IPS DF 6.9 (cell line): Measurements from ENCODE around the gene GBP7.
"Not testable (repeated sequence)": the region's sequence is repeated elsewhere in the genome, so short reads cannot be mapped to it uniquely, and the experiment has no call there.

ENCODE experiments used
- DNase-seq: peaks from one replicate; pipeline ENCODE4 v3.0.0-alpha.2; 2013; ENCODE audit warnings: low read depth, low spot score
- H3K27ac ChIP-seq: one replicate; pipeline ENCODE4 v1.5.1; 2013; ENCODE audit warnings: low read length, control low read depth
- H3K27me3 ChIP-seq: 2 replicates; pipeline ENCODE4 v1.6.1; 2013; ENCODE audit warnings: mild to moderate bottlenecking, low read length; ENCODE audit not compliant: control insufficient read depth, insufficient read depth
- H3K36me3 ChIP-seq: 2 replicates; pipeline ENCODE4 v1.6.1; 2013; ENCODE audit warnings: low read length; ENCODE audit not compliant: control insufficient read depth, insufficient read depth
- H3K4me1 ChIP-seq: 2 replicates; pipeline ENCODE4 v1.6.1; 2013; ENCODE audit warnings: low read length; ENCODE audit not compliant: control insufficient read depth, insufficient read depth
- H3K4me3 ChIP-seq: 2 replicates; pipeline ENCODE4 v1.5.1; 2013; ENCODE audit warnings: mild to moderate bottlenecking, low read length
- H3K9me3 ChIP-seq: 2 replicates; pipeline ENCODE4 v1.6.1; 2013; ENCODE audit warnings: low read length, inconsistent platforms; ENCODE audit not compliant: control insufficient read depth, insufficient read depth
- WGBS: extraction: QIAGEN DNeasy Blood & Tissue Kit; methylation state at CpG from one replicate; pipeline ENCODE4 v1.1.7; 2013; ENCODE audit warnings: mixed read lengths, missing lambda C conversion rate; ENCODE audit not compliant: insufficient read length, insufficient coverage; 5-methylcytosine and 5-hydroxymethylcytosine counted together

GBP7 gene

GRCh38 chr1:89175601-89176256, at the start of gene GBP7:
Gene GBP7, minus strand, starts transcription at chr1:89176003. Its CDS starts 4,068 bp downstream, at chr1:89171935.
- no peak for DNase-seq
- Histone ChIP-seq H3K27me3 (no peaks in the 10 kb centered on the region), H3K4me3 (no peak within 1 kb of the TSS), H3K9me3 (no peaks in the 10 kb centered on the region), H3K4me1 (no peaks in the 10 kb centered on the region), H3K36me3 (no peaks in the 10 kb centered on the region), H3K27ac (no peak within 1 kb of the TSS)

GRCh38 chr1:89221341-89221740, 45.5 kb upstream of the GBP7 start:
- no CpG with 5 or more reads among the region's 1 CpG for WGBS
- DNase-seq = no peak

GRCh38 chr1:89219851-89220250, 44.0 kb upstream of the GBP7 start:
- H3K27ac ChIP-seq, DNase-seq, H3K36me3 ChIP-seq, H3K27me3 ChIP-seq, H3K4me1 ChIP-seq, H3K4me3 ChIP-seq, H3K9me3 ChIP-seq: not testable (repeated sequence)

More at GRCh38 chr1:89221341-89221740, 45.5 kb upstream of the GBP7 start:
- H3K27me3 ChIP-seq = no peaks in the 10 kb centered on the region
- H3K27ac ChIP-seq = no peak overlapping the region
- H3K4me1 ChIP-seq = no peaks in the 10 kb centered on the region
- no peaks in the 10 kb centered on the region for H3K9me3 ChIP-seq
- H3K4me3 ChIP-seq = no peak overlapping the region
- H3K36me3 ChIP-seq = no peaks in the 10 kb centered on the region

- H3K27ac ChIP-seq, H3K9me3 ChIP-seq, H3K27me3 ChIP-seq, H3K36me3 ChIP-seq, H3K4me3 ChIP-seq, H3K4me1 ChIP-seq, DNase-seq: not testable (repeated sequence)
- no CpG with 5 or more reads among the region's 3 CpGs for WGBS
Observed at GRCh38 chr1:89218941-89219340, 43.1 kb upstream of the GBP7 start.

- Histone ChIP-seq H3K4me3 (no peak overlapping the region), H3K4me1 (no peaks in the 10 kb centered on the region), H3K9me3 (peaks cover 1% of the 10 kb centered on the region; the same call in 1 of the 2 replicates), H3K36me3 (no peaks in the 10 kb centered on the region), H3K27ac (no peak overlapping the region), H3K27me3 (no peaks in the 10 kb centered on the region)
- no peak for DNase-seq
- no CpG with 5 or more reads among the region's 1 CpG for WGBS
Observed at GRCh38 chr1:89213347-89213746, 37.5 kb upstream of the GBP7 start.

- Histone ChIP-seq H3K36me3 (no peaks in the 10 kb centered on the region), H3K27ac (no peak overlapping the region), H3K4me1 (no peaks in the 10 kb centered on the region), H3K4me3 (no peak overlapping the region), H3K9me3 (peaks cover 1% of the 10 kb centered on the region; the same call in 1 of the 2 replicates), H3K27me3 (no peaks in the 10 kb centered on the region)
- no peak for DNase-seq
- WGBS = no CpG with 5 or more reads among the region's 1 CpG
Observed at GRCh38 chr1:89211035-89211634, 35.3 kb upstream of the GBP7 start.

- no peak overlapping the region for H3K4me3 ChIP-seq
- H3K9me3 ChIP-seq = peaks cover 4% of the 10 kb centered on the region
- no CpG with 5 or more reads among the region's 3 CpGs for WGBS
- no peaks in the 10 kb centered on the region for H3K4me1 ChIP-seq
- no peak overlapping the region for H3K27ac ChIP-seq
- H3K36me3 ChIP-seq = no peaks in the 10 kb centered on the region
- DNase-seq = no peak
- no peaks in the 10 kb centered on the region for H3K27me3 ChIP-seq
Observed at GRCh38 chr1:89206373-89206772, 30.6 kb upstream of the GBP7 start.

GRCh38 chr1:89203166-89203565, 27.4 kb upstream of the GBP7 start:
- DNase-seq = no peak

GRCh38 chr1:89201106-89201794, 25.4 kb upstream of the GBP7 start:
- WGBS = no CpG with 5 or more reads among the region's 4 CpGs
- Histone ChIP-seq H3K27me3 (no peaks in the 10 kb centered on the region), H3K4me1 (peaks cover 1% of the 10 kb centered on the region; the same call in 1 of the 2 replicates), H3K4me3 (no peak overlapping the region), H3K36me3 (no peaks in the 10 kb centered on the region), H3K9me3 (peaks cover 3% of the 10 kb centered on the region; the same call in 1 of the 2 replicates), H3K27ac (no peak overlapping the region)
- no peak for DNase-seq

More at GRCh38 chr1:89203166-89203565, 27.4 kb upstream of the GBP7 start:
- no CpG with 5 or more reads among the region's 1 CpG for WGBS
- Histone ChIP-seq H3K9me3 (peaks cover 3% of the 10 kb centered on the region; the same call in 1 of the 2 replicates), H3K4me1 (no peaks in the 10 kb centered on the region), H3K36me3 (no peaks in the 10 kb centered on the region), H3K27ac (no peak overlapping the region), H3K4me3 (no peak overlapping the region), H3K27me3 (no peaks in the 10 kb centered on the region)

GRCh38 chr1:89200663-89201062, 24.9 kb upstream of the GBP7 start:
- H3K9me3 ChIP-seq = peaks cover 3% of the 10 kb centered on the region; the same call in 1 of the 2 replicates
- no peaks in the 10 kb centered on the region for H3K27me3 ChIP-seq
- no peak for DNase-seq
- no peaks in the 10 kb centered on the region for H3K36me3 ChIP-seq
- H3K27ac ChIP-seq = no peak overlapping the region
- no CpG with 5 or more reads among the region's 2 CpGs for WGBS
- no peak overlapping the region for H3K4me3 ChIP-seq
- peaks cover 1% of the 10 kb centered on the region; the same call in 1 of the 2 replicates for H3K4me1 ChIP-seq
